K562 (cell line): Measurements from ENCODE around the gene LGR6.

Experiments used
- FOXK1 ChIP-seq: sonication (generic); formaldehyde crosslinking; IDR thresholded peaks from 2 replicates; pipeline ENCODE4 v1.8.0; 2022; ENCODE audit warnings: missing genetic modification reagents, mild to moderate bottlenecking, borderline replicate concordance
- HDAC6 ChIP-seq: IDR thresholded peaks from 2 replicates; pipeline ENCODE4 v1.6.1; 2012; ENCODE audit warnings: low read depth, mild to moderate bottlenecking, control low read depth, inconsistent platforms, low read length, moderate library complexity
- HMG20B ChIP-seq: fragments of 250-450 bp; sonication (Bioruptor Pico); IDR thresholded peaks from 2 replicates; pipeline ENCODE4 v1.5.0; 2021; ENCODE audit warnings: mild to moderate bottlenecking
- TOE1 ChIP-seq, 2 experiments: fragments of 450-650 bp in 1 of 2; sonication (generic) in 1 of 2; formaldehyde crosslinking in 1 of 2; IDR thresholded peaks; 2 replicates each; pipeline versions ENCODE4 v1.7.1 to v1.8.0; 2016 to 2022; ENCODE audit warnings: borderline replicate concordance in 2 of 2, mild to moderate bottlenecking in 2 of 2, antibody characterized with exemption in 1 of 2, inconsistent platforms in 1 of 2, low read depth in 1 of 2, missing genetic modification reagents in 1 of 2, moderate library complexity in 1 of 2
- TF ChIP-seq, protein P1 (sequence below), 3 experiments: IDR thresholded peaks in 2 of 3; conservative IDR thresholded peaks in 1 of 3; 2 replicates each; pipeline ENCODE4 v1.5.1; 2011 to 2012; ENCODE audit warnings: low read length in 3 of 3, mild to moderate bottlenecking in 3 of 3, control low read depth in 2 of 3, improper control_type of control experiment in 1 of 3, inconsistent platforms in 1 of 3, low read depth in 1 of 3, mixed read lengths in 1 of 3, moderate library complexity in 1 of 3; ENCODE audit not compliant: insufficient read depth in 2 of 3
- TF ChIP-seq, protein P2 (sequence below): IDR thresholded peaks from 2 replicates; pipeline ENCODE4 v1.6.1; 2016; ENCODE audit warnings: missing genetic modification characterization, missing compliant biosample characterization

GRCh38 chr1:202270871-202271326, 77.3 kb downstream of the LGR6 start:
- TF ChIP-seq, protein P1, sequence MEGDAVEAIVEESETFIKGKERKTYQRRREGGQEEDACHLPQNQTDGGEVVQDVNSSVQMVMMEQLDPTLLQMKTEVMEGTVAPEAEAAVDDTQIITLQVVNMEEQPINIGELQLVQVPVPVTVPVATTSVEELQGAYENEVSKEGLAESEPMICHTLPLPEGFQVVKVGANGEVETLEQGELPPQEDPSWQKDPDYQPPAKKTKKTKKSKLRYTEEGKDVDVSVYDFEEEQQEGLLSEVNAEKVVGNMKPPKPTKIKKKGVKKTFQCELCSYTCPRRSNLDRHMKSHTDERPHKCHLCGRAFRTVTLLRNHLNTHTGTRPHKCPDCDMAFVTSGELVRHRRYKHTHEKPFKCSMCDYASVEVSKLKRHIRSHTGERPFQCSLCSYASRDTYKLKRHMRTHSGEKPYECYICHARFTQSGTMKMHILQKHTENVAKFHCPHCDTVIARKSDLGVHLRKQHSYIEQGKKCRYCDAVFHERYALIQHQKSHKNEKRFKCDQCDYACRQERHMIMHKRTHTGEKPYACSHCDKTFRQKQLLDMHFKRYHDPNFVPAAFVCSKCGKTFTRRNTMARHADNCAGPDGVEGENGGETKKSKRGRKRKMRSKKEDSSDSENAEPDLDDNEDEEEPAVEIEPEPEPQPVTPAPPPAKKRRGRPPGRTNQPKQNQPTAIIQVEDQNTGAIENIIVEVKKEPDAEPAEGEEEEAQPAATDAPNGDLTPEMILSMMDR (IDR thresholded peaks at IDR 0.05 in 2 of 3, conservative IDR thresholded peaks at IDR 0.05 in 1 of 3; ENCODE audit: insufficient read depth in 2 of 3, low read depth in 1 of 3, low read length in 3 of 3), result no peak
- TF ChIP-seq, protein P2, sequence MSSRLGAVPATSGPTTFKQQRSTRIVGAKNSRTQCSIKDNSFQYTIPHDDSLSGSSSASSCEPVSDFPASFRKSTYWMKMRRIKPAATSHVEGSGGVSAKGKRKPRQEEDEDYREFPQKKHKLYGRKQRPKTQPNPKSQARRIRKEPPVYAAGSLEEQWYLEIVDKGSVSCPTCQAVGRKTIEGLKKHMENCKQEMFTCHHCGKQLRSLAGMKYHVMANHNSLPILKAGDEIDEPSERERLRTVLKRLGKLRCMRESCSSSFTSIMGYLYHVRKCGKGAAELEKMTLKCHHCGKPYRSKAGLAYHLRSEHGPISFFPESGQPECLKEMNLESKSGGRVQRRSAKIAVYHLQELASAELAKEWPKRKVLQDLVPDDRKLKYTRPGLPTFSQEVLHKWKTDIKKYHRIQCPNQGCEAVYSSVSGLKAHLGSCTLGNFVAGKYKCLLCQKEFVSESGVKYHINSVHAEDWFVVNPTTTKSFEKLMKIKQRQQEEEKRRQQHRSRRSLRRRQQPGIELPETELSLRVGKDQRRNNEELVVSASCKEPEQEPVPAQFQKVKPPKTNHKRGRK (tag), result no peak
- TF ChIP-seq HMG20B (CRISPR knock-in tag) (no peak), FOXK1 (CRISPR knock-in tag) (no peak), HDAC6 (no peak), TOE1 (IDR thresholded peaks at IDR 0.05; ENCODE audit: borderline replicate concordance) (no peak), TOE1 (CRISPR knock-in tag; IDR thresholded peaks at IDR 0.05; ENCODE audit: borderline replicate concordance, low read depth) (no peak)
